ENCODE measurements around the gene BFSP2.

BFSP2 gene

DNA sequence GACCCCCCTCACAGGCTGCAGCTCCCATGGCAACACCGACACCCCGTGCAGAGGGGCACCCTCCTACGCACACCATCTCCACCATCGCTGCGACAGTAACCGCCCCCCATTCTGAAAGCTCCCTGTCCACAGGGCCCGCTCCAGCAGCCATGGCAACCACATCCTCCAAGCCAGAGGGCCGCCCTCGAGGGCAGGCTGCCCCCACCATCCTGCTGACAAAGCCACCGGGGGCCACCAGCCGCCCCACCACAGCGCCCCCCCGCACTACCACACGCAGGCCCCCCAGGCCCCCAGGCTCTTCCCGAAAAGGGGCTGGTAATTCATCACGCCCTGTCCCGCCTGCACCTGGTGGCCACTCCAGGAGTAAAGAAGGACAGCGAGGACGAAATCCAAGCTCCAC, 19.9 kb upstream of the BFSP2 start:
- in situ Hi-C loops (cut with HindIII; ENCODE audit: low pct_ligation_motif_present, low sequenced_read_pairs), result loop anchor here (25.0 kb wide), 2 partner anchors 343 to 643 kb away; partner anchors contain the start of gene TMEM108
- TF ChIP-seq, protein P1, sequence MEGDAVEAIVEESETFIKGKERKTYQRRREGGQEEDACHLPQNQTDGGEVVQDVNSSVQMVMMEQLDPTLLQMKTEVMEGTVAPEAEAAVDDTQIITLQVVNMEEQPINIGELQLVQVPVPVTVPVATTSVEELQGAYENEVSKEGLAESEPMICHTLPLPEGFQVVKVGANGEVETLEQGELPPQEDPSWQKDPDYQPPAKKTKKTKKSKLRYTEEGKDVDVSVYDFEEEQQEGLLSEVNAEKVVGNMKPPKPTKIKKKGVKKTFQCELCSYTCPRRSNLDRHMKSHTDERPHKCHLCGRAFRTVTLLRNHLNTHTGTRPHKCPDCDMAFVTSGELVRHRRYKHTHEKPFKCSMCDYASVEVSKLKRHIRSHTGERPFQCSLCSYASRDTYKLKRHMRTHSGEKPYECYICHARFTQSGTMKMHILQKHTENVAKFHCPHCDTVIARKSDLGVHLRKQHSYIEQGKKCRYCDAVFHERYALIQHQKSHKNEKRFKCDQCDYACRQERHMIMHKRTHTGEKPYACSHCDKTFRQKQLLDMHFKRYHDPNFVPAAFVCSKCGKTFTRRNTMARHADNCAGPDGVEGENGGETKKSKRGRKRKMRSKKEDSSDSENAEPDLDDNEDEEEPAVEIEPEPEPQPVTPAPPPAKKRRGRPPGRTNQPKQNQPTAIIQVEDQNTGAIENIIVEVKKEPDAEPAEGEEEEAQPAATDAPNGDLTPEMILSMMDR (IDR thresholded peaks at IDR 0.05; ENCODE audit: low read depth, low read length, missing control alignments), result no peak
- Histone ChIP-seq H3K36me3 (replicated peaks) (no peaks in the 10 kb centered on the region), H3K4me3 (ENCODE audit: low read depth, low read length) (no peak overlapping the region), H3K27ac (no peak overlapping the region), H3K27me3 (replicated peaks) (no peaks in the 10 kb centered on the region)
- DNase-seq, result no peak

DNA sequence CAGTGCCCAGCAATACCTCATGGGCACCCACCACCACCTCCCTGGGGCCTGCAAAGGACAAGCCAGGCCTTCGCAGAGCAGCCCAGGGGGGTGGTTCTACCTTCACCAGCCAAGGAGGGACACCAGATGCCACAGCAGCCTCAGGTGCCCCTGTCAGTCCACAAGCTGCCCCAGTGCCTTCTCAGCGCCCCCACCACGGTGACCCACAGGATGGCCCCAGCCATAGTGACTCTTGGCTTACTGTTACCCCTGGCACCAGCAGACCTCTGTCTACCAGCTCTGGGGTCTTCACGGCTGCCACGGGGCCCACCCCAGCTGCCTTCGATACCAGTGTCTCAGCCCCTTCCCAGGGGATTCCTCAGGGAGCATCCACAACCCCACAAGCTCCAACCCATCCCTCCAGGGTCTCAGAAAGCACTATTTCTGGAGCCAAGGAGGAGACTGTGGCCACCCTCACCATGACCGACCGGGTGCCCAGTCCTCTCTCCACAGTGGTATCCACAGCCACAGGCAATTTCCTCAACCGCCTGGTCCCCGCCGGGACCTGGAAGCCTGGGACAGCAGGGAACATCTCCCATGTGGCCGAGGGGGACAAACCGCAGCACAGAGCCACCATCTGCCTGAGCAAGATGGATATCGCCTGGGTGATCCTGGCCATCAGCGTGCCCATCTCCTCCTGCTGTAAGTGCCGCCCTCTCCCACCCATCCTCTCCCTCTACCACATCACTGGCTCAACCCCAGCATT, 19.2 kb upstream of the BFSP2 start:
- no peak overlapping the region for H3K27ac ChIP-seq
- TF ChIP-seq, protein P1 (IDR thresholded peaks at IDR 0.05; ENCODE audit: low read depth, low read length, missing control alignments), result no peak
- DNase-seq, result no peak
- in situ Hi-C loops (cut with HindIII; ENCODE audit: low pct_ligation_motif_present, low sequenced_read_pairs), result loop anchor here (25.0 kb wide), 2 partner anchors 343 to 643 kb away; partner anchors contain the start of gene TMEM108
- H3K4me3 ChIP-seq (ENCODE audit: low read depth, low read length), result no peak overlapping the region
- H3K27me3 ChIP-seq (replicated peaks), result no peaks in the 10 kb centered on the region
- no peaks in the 10 kb centered on the region for H3K36me3 ChIP-seq (replicated peaks)

DNA sequence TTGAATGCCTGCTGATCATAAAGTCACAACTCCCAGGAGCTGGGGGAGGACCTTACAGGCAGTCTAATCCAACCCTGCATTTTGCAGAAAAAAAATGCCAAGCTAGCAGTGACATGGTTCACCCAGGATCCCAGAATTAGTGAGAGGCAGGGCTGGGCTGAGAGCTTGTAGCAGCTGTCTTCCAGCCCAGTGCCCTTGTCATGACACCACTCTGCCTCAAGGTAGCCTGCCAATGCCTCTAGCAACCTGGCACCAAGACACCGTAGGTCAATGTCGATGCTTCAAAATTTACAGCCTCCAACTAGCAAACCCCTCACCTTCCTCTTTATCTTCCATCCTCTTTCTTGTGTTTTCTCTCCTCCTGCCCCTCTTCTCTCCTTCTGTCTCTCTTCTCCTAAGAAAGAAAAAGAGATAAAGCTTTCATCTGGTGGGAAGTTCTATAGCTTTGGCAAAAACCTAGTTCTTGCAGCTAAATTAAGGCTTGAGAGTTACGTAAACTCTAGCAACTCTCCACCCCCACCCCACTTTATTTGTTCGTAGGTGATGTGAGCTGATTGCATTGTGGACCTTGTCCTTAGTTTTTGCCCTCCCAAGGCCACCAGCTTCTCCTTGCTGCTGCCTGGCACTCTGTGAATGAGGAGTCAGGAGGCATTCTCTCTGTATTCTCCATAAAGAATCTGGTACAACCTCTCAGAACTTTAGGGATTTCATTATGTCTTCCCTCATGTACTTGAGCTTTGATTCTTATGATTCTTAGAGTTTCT, 18.3 kb upstream of the BFSP2 start:
- TF ChIP-seq, protein P1 (IDR thresholded peaks at IDR 0.05; ENCODE audit: low read depth, low read length, missing control alignments), result no peak
- no peak overlapping the region for H3K27ac ChIP-seq
- no peak overlapping the region for H3K4me3 ChIP-seq (ENCODE audit: low read depth, low read length)
- DNase-seq, result no peak
- H3K36me3 ChIP-seq (replicated peaks), result no peaks in the 10 kb centered on the region
- in situ Hi-C loops (cut with HindIII; ENCODE audit: low pct_ligation_motif_present, low sequenced_read_pairs), result loop anchor here (25.0 kb wide), 2 partner anchors 344 to 644 kb away; partner anchors contain the start of gene TMEM108
- H3K27me3 ChIP-seq (replicated peaks), result no peaks in the 10 kb centered on the region

DNA sequence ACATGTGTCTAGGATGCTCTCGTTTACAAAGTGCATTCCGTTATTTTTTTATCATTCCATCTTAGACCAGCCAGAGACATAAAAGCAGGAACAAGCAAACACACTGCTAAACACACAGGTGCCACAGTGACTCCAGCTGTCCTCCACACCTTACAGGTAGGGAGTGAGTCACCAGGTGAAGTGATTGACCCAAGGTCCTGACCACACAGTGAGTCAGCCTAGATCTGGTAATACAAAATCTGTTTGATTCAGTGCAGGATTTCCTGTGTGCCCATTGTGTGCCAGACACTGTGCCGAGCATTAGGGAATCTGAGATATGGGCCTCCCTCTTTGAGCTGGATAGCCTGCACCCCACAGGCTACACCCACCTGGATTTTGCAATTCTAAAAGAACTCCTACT, 16.7 kb upstream of the BFSP2 start:
- in situ Hi-C loops (cut with HindIII; ENCODE audit: low pct_ligation_motif_present, low sequenced_read_pairs), result loop anchor here (25.0 kb wide), 2 partner anchors 346 to 646 kb away; partner anchors contain the start of gene TMEM108
- H3K4me3 ChIP-seq (ENCODE audit: low read depth, low read length), result no peak overlapping the region

DNA sequence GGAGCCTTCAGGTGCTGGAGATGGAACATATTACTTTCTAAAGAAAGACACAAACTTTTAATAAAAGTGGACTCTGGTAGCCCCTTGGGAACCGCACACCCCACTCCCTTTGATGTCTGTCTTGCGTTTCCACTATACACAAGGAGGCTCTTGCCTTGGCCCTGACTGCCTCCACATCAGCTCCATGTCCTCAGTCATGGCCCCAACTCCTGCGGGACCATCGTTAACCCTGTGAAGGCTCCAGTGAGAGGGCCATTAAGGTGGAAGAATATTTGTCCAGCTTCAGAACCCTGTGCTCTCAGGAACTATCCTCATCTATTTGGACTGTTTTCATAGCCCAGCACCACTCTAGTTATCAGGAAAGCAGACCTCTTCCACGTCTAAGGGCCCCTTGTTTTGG, 16.1 kb upstream of the BFSP2 start:
- in situ Hi-C loops (cut with HindIII; ENCODE audit: low pct_ligation_motif_present, low sequenced_read_pairs), result loop anchor here (25.0 kb wide), 2 partner anchors 346 to 646 kb away; partner anchors contain the start of gene TMEM108
- Histone ChIP-seq H3K27me3 (replicated peaks) (no peaks in the 10 kb centered on the region), H3K36me3 (replicated peaks) (no peaks in the 10 kb centered on the region), H3K4me3 (ENCODE audit: low read depth, low read length) (no peak overlapping the region), H3K27ac (no peak overlapping the region)
- TF ChIP-seq, protein P1 (IDR thresholded peaks at IDR 0.05; ENCODE audit: low read depth, low read length, missing control alignments), result no peak
- DNase-seq, result no peak

More for the DNA sequence above, 16.7 kb upstream of the BFSP2 start:
- no peak for DNase-seq
- Histone ChIP-seq H3K36me3 (replicated peaks) (no peaks in the 10 kb centered on the region), H3K27me3 (replicated peaks) (no peaks in the 10 kb centered on the region), H3K27ac (no peak overlapping the region)
- TF ChIP-seq, protein P1 (IDR thresholded peaks at IDR 0.05; ENCODE audit: low read depth, low read length, missing control alignments), result no peak
